Liver (tissue), 9 donors: ENCODE results near the gene PARD6A. TPM values are rescaled to one million over a fixed set of nuclear protein-coding genes. Genes with fewer than 3 reads are reported as not detected.
A peak's percentile ranks its signal among the peaks of the same experiment; 100 is the strongest.

Source experiments
- DNase-seq: peaks from one replicate; pipeline ENCODE4 v3.0.0-alpha.2; 2017; ENCODE audit warnings: low spot score
- H3K27ac ChIP-seq, 2 donors: one replicate each; pipeline ENCODE4 v1.7.0; 2013; ENCODE audit warnings: inconsistent platforms in 2 of 2, low read length in 2 of 2, control low read depth in 1 of 2, low read depth in 1 of 2, mild to moderate bottlenecking in 1 of 2
- H3K27me3 ChIP-seq, 4 donors: one replicate each; pipeline versions ENCODE4 v1.6.1 to v1.7.0; 2013; ENCODE audit warnings: low read length in 3 of 4, inconsistent platforms in 1 of 4, mild to moderate bottlenecking in 1 of 4, moderate library complexity in 1 of 4; ENCODE audit not compliant: control insufficient read depth in 4 of 4, insufficient read depth in 4 of 4
- H3K36me3 ChIP-seq, 4 donors: one replicate each; pipeline versions ENCODE4 v1.6.1 to v1.7.0; 2013; ENCODE audit warnings: low read length in 3 of 4, mild to moderate bottlenecking in 3 of 4, low read depth in 1 of 4, moderate library complexity in 1 of 4; ENCODE audit not compliant: control insufficient read depth in 4 of 4, insufficient read depth in 3 of 4
- H3K4me1 ChIP-seq, 4 donors: one replicate each; pipeline versions ENCODE4 v1.6.1 to v1.7.0; 2013; ENCODE audit warnings: low read length in 3 of 4, mild to moderate bottlenecking in 3 of 4, moderate library complexity in 1 of 4; ENCODE audit not compliant: control insufficient read depth in 4 of 4, insufficient read depth in 4 of 4
- H3K4me3 ChIP-seq, 3 donors: one replicate each; pipeline versions ENCODE4 v1.6.1 to v1.7.0; 2013; ENCODE audit warnings: low read length in 3 of 3, control low read depth in 1 of 3, low read depth in 1 of 3, mild to moderate bottlenecking in 1 of 3
- H3K9ac ChIP-seq, 2 donors: one replicate each; pipeline ENCODE4 v1.7.0; 2013; ENCODE audit warnings: low read length in 2 of 2, mild to moderate bottlenecking in 2 of 2, moderate library complexity in 2 of 2, control low read depth in 1 of 2, low read depth in 1 of 2
- H3K9me3 ChIP-seq, 4 donors: one replicate each; pipeline versions ENCODE4 v1.6.1 to v1.7.0; 2013; ENCODE audit warnings: low read length in 3 of 4; ENCODE audit not compliant: control insufficient read depth in 4 of 4
- EGR1 ChIP-seq, 2 donors: IDR thresholded peaks; 2 replicates each; pipeline ENCODE4 v1.6.1; 2016 to 2018; ENCODE audit warnings: antibody characterized with exemption in 2 of 2, low read depth in 2 of 2
- FOXA2 ChIP-seq: IDR thresholded peaks from 2 replicates; pipeline ENCODE4 v1.6.1; 2016; ENCODE audit warnings: antibody characterized with exemption
- GABPA ChIP-seq, 2 donors: IDR thresholded peaks in 1 of 2; conservative IDR thresholded peaks in 1 of 2; 2 replicates each; pipeline ENCODE4 v1.6.1; 2016; ENCODE audit warnings: antibody characterized with exemption in 2 of 2, mild to moderate bottlenecking in 1 of 2, moderate library complexity in 1 of 2
- HNF4A ChIP-seq, 2 donors: conservative IDR thresholded peaks; 2 replicates each; pipeline ENCODE4 v1.6.1; 2016; ENCODE audit warnings: antibody characterized with exemption in 2 of 2, mild to moderate bottlenecking in 2 of 2
- HNF4G ChIP-seq: IDR thresholded peaks from 2 replicates; pipeline ENCODE4 v1.6.1; 2016; ENCODE audit warnings: antibody characterized with exemption
- JUND ChIP-seq, 2 donors: IDR thresholded peaks; 2 replicates each; pipeline ENCODE4 v1.6.1; 2016; ENCODE audit warnings: antibody characterized with exemption in 2 of 2
- MAX ChIP-seq: IDR thresholded peaks from 2 replicates; pipeline ENCODE4 v1.6.1; 2016; ENCODE audit warnings: antibody characterized with exemption
- NR2F2 ChIP-seq: IDR thresholded peaks from 2 replicates; pipeline ENCODE4 v1.6.1; 2016; ENCODE audit warnings: antibody characterized with exemption
- REST ChIP-seq: IDR thresholded peaks from 2 replicates; pipeline ENCODE4 v1.6.1; 2016; ENCODE audit warnings: antibody characterized with exemption, mild to moderate bottlenecking
- RXRA ChIP-seq, 2 donors: IDR thresholded peaks; 2 replicates each; pipeline ENCODE4 v1.6.1; 2017 to 2018; ENCODE audit warnings: antibody characterized with exemption in 2 of 2, mild to moderate bottlenecking in 1 of 2
- TAF1 ChIP-seq: conservative IDR thresholded peaks from 2 replicates; pipeline ENCODE4 v1.6.1; 2016; ENCODE audit warnings: antibody characterized with exemption, mild to moderate bottlenecking
- YY1 ChIP-seq: IDR thresholded peaks from 2 replicates; pipeline ENCODE4 v1.6.1; 2016; ENCODE audit warnings: antibody characterized with exemption, mild to moderate bottlenecking
- ZBTB33 ChIP-seq: IDR thresholded peaks from 2 replicates; pipeline ENCODE4 v1.6.1; 2016; ENCODE audit warnings: antibody characterized with exemption
- WGBS: extraction: QIAGEN DNeasy Blood & Tissue Kit; methylation state at CpG from one replicate; pipeline ENCODE4 v1.1.7; 2013; 5-methylcytosine and 5-hydroxymethylcytosine counted together
- polyA plus RNA-seq, 2 donors: library from polyadenylated mRNA; stranded (reverse) in 1 of 2; unstranded in 1 of 2; fragments of 200-250 nt in 1 of 2; fragments of >200 nt in 1 of 2; fragmentation: Nextera tagmentation in 1 of 2; extraction: Ambion mirVana in 1 of 2; gene quantifications; one replicate each; pipeline versions ENCODE4 v1.2.1 to v1.2.3, GENCODE V29; 2013 to 2015
- total RNA-seq, 2 donors: library from RNA; depleted of rRNA; stranded (reverse); fragments of >200 nt; gene quantifications; one replicate each; pipeline ENCODE4 v1.2.3, GENCODE V29; 2014
- TF ChIP-seq, protein P1 (sequence below): fragments of 150-350 bp; IDR thresholded peaks from 2 replicates; pipeline ENCODE4 v1.5.1; 2017; ENCODE audit warnings: improper control_type of control experiment, low read depth, low read length; ENCODE audit not compliant: missing input control
- donor health status: healthy.
- donor health status: healthy.
- donor health status: healthy.
- donor health status: healthy.
- donor health status: healthy.

Gene PARD6A
- total and polyA plus RNA-seq, 4 donors: 0.42 to 2.4 (median 1.8) TPM

DNA sequence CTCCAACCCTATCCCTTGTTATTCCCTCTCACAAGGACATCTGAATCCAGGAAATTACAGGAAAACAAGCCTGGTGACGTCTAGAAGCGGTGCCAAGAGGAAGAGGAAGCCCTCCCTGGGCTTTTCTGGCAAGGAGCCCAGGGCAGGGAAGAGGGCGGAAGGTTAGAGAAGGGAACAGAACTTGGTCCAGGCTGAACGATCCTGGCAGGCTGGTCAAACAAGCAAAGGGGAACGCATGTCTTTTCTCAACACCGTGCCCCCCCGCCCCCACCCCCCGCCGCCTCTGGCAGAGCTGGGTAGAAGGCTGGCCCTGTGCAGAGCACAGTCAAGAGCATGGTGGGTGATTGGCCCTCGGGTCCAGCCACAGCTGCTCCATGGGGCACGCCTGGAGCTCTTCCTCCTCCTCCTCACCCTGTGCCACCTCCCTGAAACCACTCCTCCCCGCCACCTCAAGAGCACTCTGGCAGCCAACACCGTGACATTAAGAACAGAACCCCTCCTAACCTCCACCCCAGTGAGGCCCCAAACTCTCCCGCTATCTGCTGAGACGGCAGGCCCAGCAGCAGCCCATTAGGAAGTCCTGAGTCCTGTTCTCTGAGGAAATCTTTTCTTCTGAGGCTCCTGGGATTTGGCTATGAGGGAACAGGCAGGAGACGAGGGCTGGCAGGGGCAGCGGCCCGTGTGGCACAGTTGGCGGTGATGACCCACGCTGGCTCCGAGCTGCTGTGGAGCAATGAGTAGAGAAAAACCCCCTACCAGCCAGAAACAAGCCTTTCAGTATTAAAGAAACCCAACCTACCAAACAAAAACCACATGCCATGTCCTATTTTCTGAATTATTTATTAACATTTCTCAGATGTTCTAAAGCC lies 13.2 kb downstream of the PARD6A start (continued):
- no peak for TF ChIP-seq REST
- TF ChIP-seq NR2F2: peak; percentile 96

GRCh38 chr16:67674851-67675578 lies 14.3 kb downstream of the PARD6A start:
- Histone ChIP-seq H3K4me3 (no peak overlapping the region), H3K9me3 (no peaks in the 10 kb centered on the region), H3K27ac (peak overlapping the region; percentile 60 to 95), H3K9ac (peak overlapping the region; percentile 6 to 18), H3K27me3 (no peaks in the 10 kb centered on the region), H3K4me1 (peaks cover 17 to 56% (median 47%) of the 10 kb centered on the region in 4 donors), H3K36me3 (peaks cover 0 to under 1% (median 0%) of the 10 kb centered on the region in 4 donors)
- 73% methylated on average over 28 of the region's 28 CpGs for WGBS
- DNase-seq: no peak
- TF ChIP-seq JUND (IDR thresholded peaks at IDR 0.05) (no peak), EGR1 (IDR thresholded peaks at IDR 0.05; ENCODE audit: low read depth in 2 of 2) (no peak), HNF4A (conservative IDR thresholded peaks at IDR 0.05) (peak in 1 of 2 donors; percentile 39), YY1 (no peak), MAX (no peak), HNF4G (no peak), GABPA (IDR thresholded peaks at IDR 0.05 in 1 of 2, conservative IDR thresholded peaks at IDR 0.05 in 1 of 2) (no peak), NR2F2 (no peak), RXRA (IDR thresholded peaks at IDR 0.05) (peak in 1 of 2 donors; percentile 34), TAF1 (no peak), FOXA2 (no peak), ZBTB33 (no peak), REST (no peak)
- TF ChIP-seq, protein P1, sequence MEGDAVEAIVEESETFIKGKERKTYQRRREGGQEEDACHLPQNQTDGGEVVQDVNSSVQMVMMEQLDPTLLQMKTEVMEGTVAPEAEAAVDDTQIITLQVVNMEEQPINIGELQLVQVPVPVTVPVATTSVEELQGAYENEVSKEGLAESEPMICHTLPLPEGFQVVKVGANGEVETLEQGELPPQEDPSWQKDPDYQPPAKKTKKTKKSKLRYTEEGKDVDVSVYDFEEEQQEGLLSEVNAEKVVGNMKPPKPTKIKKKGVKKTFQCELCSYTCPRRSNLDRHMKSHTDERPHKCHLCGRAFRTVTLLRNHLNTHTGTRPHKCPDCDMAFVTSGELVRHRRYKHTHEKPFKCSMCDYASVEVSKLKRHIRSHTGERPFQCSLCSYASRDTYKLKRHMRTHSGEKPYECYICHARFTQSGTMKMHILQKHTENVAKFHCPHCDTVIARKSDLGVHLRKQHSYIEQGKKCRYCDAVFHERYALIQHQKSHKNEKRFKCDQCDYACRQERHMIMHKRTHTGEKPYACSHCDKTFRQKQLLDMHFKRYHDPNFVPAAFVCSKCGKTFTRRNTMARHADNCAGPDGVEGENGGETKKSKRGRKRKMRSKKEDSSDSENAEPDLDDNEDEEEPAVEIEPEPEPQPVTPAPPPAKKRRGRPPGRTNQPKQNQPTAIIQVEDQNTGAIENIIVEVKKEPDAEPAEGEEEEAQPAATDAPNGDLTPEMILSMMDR: no peak
